OCI-LY7 (cell line): Measurements from ENCODE around the gene GALNT6. TPM values are rescaled to one million over a fixed set of nuclear protein-coding genes. Genes with fewer than 3 reads are reported as not detected.

Experiments
- BruUV-seq: library from RNA; stranded (reverse); fragments of 400-500 nt; replicated peaks from 2 replicates; lab custom pipeline; 2021; lab: Mats Ljungman, UMichigan
- CTCF ChIA-PET: fragments of 300-600 bp; sonication (Branson Sonifier 250); formaldehyde crosslinking; loops from one replicate; lab custom pipeline; 2022; ENCODE audit warnings: antibody characterized with exemption; ENCODE audit not compliant: unreplicated experiment; lab: Charles Lee
- POLR2A ChIA-PET: fragments of 300-600 bp; sonication (Branson Sonifier 250); formaldehyde crosslinking; loops from one replicate; lab custom pipeline; 2022; ENCODE audit warnings: antibody characterized with exemption; lab: Charles Lee
- DNase-seq: peaks from one replicate; pipeline ENCODE4 v3.0.0-alpha.2; 2015; ENCODE audit warnings: low spot score
- H2AFZ ChIP-seq: fragments of 200-600 bp; sonication (generic), shearing (Covaris generic); 2 replicates; pipeline ENCODE4 v1.6.1; 2014; ENCODE audit warnings: mild to moderate bottlenecking, antibody characterized with exemption, low read length, moderate library complexity
- H3K27ac ChIP-seq: fragments of 200-600 bp; sonication (generic); 2 replicates; pipeline ENCODE4 v1.5.1; 2014; ENCODE audit warnings: mixed run types, low read depth, mild to moderate bottlenecking, moderate library complexity, low read length, inconsistent platforms; ENCODE audit not compliant: poor library complexity, severe bottlenecking
- H3K36me3 ChIP-seq: fragments of 200-600 bp; sonication (generic); 2 replicates; pipeline ENCODE4 v1.6.1; 2014; ENCODE audit warnings: mild to moderate bottlenecking, antibody characterized with exemption, low read length, moderate library complexity, mixed read lengths; ENCODE audit not compliant: insufficient read depth
- H3K4me1 ChIP-seq: fragments of 200-600 bp; sonication (generic); 2 replicates; pipeline ENCODE4 v1.5.1; 2014; ENCODE audit warnings: mild to moderate bottlenecking, low read length; ENCODE audit not compliant: insufficient read depth, poor library complexity, severe bottlenecking
- H3K4me2 ChIP-seq: fragments of 200-600 bp; sonication (generic); 2 replicates; pipeline ENCODE4 v1.6.1; 2014; ENCODE audit warnings: mild to moderate bottlenecking, low read length
- H3K4me3 ChIP-seq: fragments of 200-600 bp; sonication (generic); 2 replicates; pipeline ENCODE4 v1.5.1; 2014; ENCODE audit warnings: mild to moderate bottlenecking, low read depth, low read length; ENCODE audit not compliant: poor library complexity, severe bottlenecking
- H3K79me2 ChIP-seq: fragments of 200-600 bp; sonication (generic); 2 replicates; pipeline ENCODE4 v1.6.1; 2016; ENCODE audit warnings: low read depth, mild to moderate bottlenecking, low read length, moderate library complexity, mixed read lengths; ENCODE audit not compliant: insufficient read depth
- H3K9me2 ChIP-seq: fragments of 200-600 bp; sonication (generic); 2 replicates; pipeline ENCODE4 v1.6.1; 2016; ENCODE audit warnings: mild to moderate bottlenecking, low read length, mixed read lengths; ENCODE audit not compliant: insufficient read depth
- H3K9me3 ChIP-seq: fragments of 200-600 bp; sonication (generic); 2 replicates; pipeline ENCODE4 v1.6.1; 2014; ENCODE audit warnings: mild to moderate bottlenecking, mixed run types, low read length, mixed read lengths
- H4K20me1 ChIP-seq: fragments of 200-600 bp; sonication (generic); 2 replicates; pipeline ENCODE4 v1.6.1; 2014; ENCODE audit warnings: mild to moderate bottlenecking, antibody characterized with exemption, low read length, moderate library complexity, mixed read lengths; ENCODE audit not compliant: insufficient read depth
- CTCF ChIP-seq: fragments of 200-600 bp; sonication (generic); conservative IDR thresholded peaks from 2 replicates; pipeline ENCODE4 v1.5.1; 2014; ENCODE audit warnings: mild to moderate bottlenecking, antibody characterized with exemption, low read length, moderate library complexity, mixed read lengths
- EZH2phosphoT487 ChIP-seq: fragments of 200-600 bp; sonication (generic); IDR thresholded peaks from 2 replicates; pipeline ENCODE4 v1.6.1; 2018; ENCODE audit warnings: low read depth, borderline replicate concordance, mild to moderate bottlenecking, mixed run types, antibody characterized with exemption, low read length, moderate library complexity, mixed read lengths
- intact Hi-C: fragments of 100-400 bp; cut with micrococcal nuclease; formaldehyde crosslinking; loops from one replicate; pipeline ENCODE4 v1.10.0; 2022; ENCODE audit not compliant: unreplicated experiment
- total RNA-seq, 2 experiments: library from RNA; depleted of rRNA in 1 of 2; stranded (reverse); fragments of >200 nt in 1 of 2; shearing (Covaris generic) in 1 of 2; gene quantifications; 2 replicates each; pipeline ENCODE4 v1.2.3, GENCODE V29; 2014 to 2022

Gene GALNT6
- total RNA-seq, 2 experiments from 2014 or later = 1.4 to 4.8 TPM

GRCh38 chr12:51382173-51382572, 9.0 kb downstream of the GALNT6 start:
- CTCF ChIA-PET = no interaction called here
- intact Hi-C loops = no loop called here
- POLR2A ChIA-PET = no interaction called here

DNA sequence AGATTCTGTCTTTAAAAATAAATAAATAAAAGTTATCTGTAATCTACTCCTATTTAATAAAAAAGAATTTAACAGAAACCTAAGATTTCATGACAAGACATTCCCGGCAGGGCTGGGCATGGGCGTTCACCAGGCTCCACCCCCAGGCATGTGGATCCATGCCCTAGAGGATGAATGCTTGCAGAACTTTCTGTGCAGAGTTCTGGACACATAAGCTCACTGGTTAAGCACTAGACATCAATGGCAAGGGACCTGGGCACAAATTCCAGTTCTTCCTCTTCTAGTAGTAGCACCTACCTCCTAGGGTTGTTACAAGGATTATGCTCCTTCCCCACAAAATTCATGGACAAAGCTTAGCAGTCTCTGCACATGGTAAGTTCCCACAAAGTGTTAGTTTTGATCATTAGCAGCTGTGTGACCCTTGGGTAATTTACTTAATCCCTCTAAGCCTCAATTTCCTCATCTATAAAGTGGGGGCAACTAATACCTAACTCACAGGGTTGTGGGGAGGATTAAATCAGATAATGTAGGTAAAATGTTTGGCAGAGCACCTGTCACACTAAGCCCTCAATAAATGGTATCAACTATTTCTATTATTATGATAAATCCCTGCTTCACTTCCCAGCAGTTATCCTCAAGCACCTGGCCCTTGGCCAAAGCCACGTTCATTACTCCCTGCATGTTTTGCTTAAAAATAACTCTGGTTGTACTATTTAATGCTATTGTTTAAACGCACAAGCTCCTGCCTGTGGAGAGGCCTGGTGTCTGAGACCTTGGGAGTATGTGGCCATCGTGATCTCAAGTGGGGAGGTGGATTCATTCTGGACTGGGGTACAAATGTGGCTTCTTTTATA, 9.8 kb downstream of the GALNT6 start:
- H3K36me3 ChIP-seq = no peaks in the 10 kb centered on the region
- H3K27ac ChIP-seq = no peak overlapping the region
- H4K20me1 ChIP-seq = no peaks in the 10 kb centered on the region
- ChIA-PET CTCF (no interaction called here), POLR2A (no interaction called here)
- BruUV-seq = no TSS peak
- no peak for DNase-seq
- no peaks in the 10 kb centered on the region for H3K9me2 ChIP-seq
- H3K79me2 ChIP-seq = no peaks in the 10 kb centered on the region
- TF ChIP-seq EZH2phosphoT487 (no peak), CTCF (no peak)
- intact Hi-C loops = no loop called here
- H3K9me3 ChIP-seq = no peaks in the 10 kb centered on the region
- no peak overlapping the region for H2AFZ ChIP-seq
- no peak overlapping the region for H3K4me3 ChIP-seq
- peaks cover 8% of the 10 kb centered on the region for H3K4me1 ChIP-seq
- H3K4me2 ChIP-seq = no peak overlapping the region

More at GRCh38 chr12:51382173-51382572, 9.0 kb downstream of the GALNT6 start:
- Histone ChIP-seq H3K9me2 (no peaks in the 10 kb centered on the region), H3K4me1 (peaks cover 8% of the 10 kb centered on the region), H3K4me3 (no peak overlapping the region), H3K27ac (no peak overlapping the region), H3K4me2 (no peak overlapping the region), H2AFZ (no peak overlapping the region), H3K36me3 (no peaks in the 10 kb centered on the region), H4K20me1 (no peaks in the 10 kb centered on the region), H3K79me2 (no peaks in the 10 kb centered on the region), H3K9me3 (no peaks in the 10 kb centered on the region)
- BruUV-seq = no TSS peak
- TF ChIP-seq EZH2phosphoT487 (no peak), CTCF (no peak)
- DNase-seq = no peak

- no peaks in the 10 kb centered on the region for H4K20me1 ChIP-seq
- no peak overlapping the region for H3K4me2 ChIP-seq
- intact Hi-C loops = no loop called here
- BruUV-seq = no TSS peak
- no peak for DNase-seq
- no peaks in the 10 kb centered on the region for H3K79me2 ChIP-seq
- H3K4me3 ChIP-seq = no peak overlapping the region
- no peak overlapping the region for H2AFZ ChIP-seq
- no peak overlapping the region for H3K27ac ChIP-seq
- no peak for TF ChIP-seq CTCF
- no peak for TF ChIP-seq EZH2phosphoT487
- CTCF ChIA-PET = no interaction called here
- H3K36me3 ChIP-seq = no peaks in the 10 kb centered on the region
- peaks cover 8% of the 10 kb centered on the region for H3K4me1 ChIP-seq
- no peaks in the 10 kb centered on the region for H3K9me3 ChIP-seq
- no peaks in the 10 kb centered on the region for H3K9me2 ChIP-seq
- POLR2A ChIA-PET = no interaction called here
These were observed 11.6 kb downstream of the GALNT6 start for GRCh38 chr12:51379571-51379970.
